ENCODE measurements around the gene PDGFB.

The PDGFB gene

GRCh38 chr22:39244496-39245129, at the start of gene PDGFB:
Gene PDGFB, minus strand, starts transcription at chr22:39244982. Its CDS starts 1,019 bp downstream, at chr22:39243963.
- DNase-seq, result no peak

- no peak for DNase-seq
These were observed 49.1 kb upstream of the PDGFB start for GRCh38 chr22:39293766-39294368.

- peak in 1 of 2 experiments; percentile 45 for DNase-seq
These were observed 47.8 kb upstream of the PDGFB start for GRCh38 chr22:39292561-39293074.

GRCh38 chr22:39292031-39292462, 47.3 kb upstream of the PDGFB start:
- no peak for DNase-seq

GRCh38 chr22:39291523-39291922, 46.7 kb upstream of the PDGFB start:
- no peak for DNase-seq

- no peak for DNase-seq
These were observed 46.0 kb upstream of the PDGFB start for GRCh38 chr22:39290724-39291161.

GRCh38 chr22:39289975-39290720, 45.4 kb upstream of the PDGFB start:
- DNase-seq, result no peak

GRCh38 chr22:39289533-39289932, 44.8 kb upstream of the PDGFB start:
- DNase-seq, result no peak

GRCh38 chr22:39288135-39288898, 43.5 kb upstream of the PDGFB start:
- DNase-seq, result no peak

GRCh38 chr22:39287076-39287725, 42.4 kb upstream of the PDGFB start:
- DNase-seq, result no peak

- DNase-seq, result no peak
These were observed 40.2 kb upstream of the PDGFB start for GRCh38 chr22:39284983-39285382.

GRCh38 chr22:39284142-39284980, 39.6 kb upstream of the PDGFB start:
- DNase-seq, result no peak

GRCh38 chr22:39283322-39284141, 38.8 kb upstream of the PDGFB start:
- DNase-seq, result no peak

- DNase-seq, result no peak
These were observed 38.0 kb upstream of the PDGFB start for GRCh38 chr22:39282645-39283321.

- DNase-seq, result no peak
These were observed 36.3 kb upstream of the PDGFB start for GRCh38 chr22:39281126-39281525.

- no peak for DNase-seq
These were observed 35.5 kb upstream of the PDGFB start for GRCh38 chr22:39280250-39280649.

- DNase-seq, result no peak
These were observed 34.5 kb upstream of the PDGFB start for GRCh38 chr22:39279170-39279850.

- no peak for DNase-seq
These were observed 33.3 kb upstream of the PDGFB start for GRCh38 chr22:39278040-39278439.

- no peak for DNase-seq
These were observed 32.4 kb upstream of the PDGFB start for GRCh38 chr22:39277142-39277607.

Data from SHP77 (cell line).